DND-41 (cell line): Measurements from ENCODE around the gene MRPL39.

Source experiments
- CTCF ChIP-seq: IDR thresholded peaks from 2 replicates; pipeline ENCODE4 v1.5.1; 2012; ENCODE audit warnings: borderline replicate concordance, low read length, moderate library complexity, mild to moderate bottlenecking; ENCODE audit not compliant: poor library complexity, severe bottlenecking; ENCODE audit errors: extremely low read depth
- EZH2 ChIP-seq: IDR thresholded peaks from 3 replicates; pipeline ENCODE4 v1.6.1; 2012; ENCODE audit warnings: borderline replicate concordance, low read depth, mild to moderate bottlenecking, moderate library complexity, low read length, inconsistent platforms; ENCODE audit not compliant: severe bottlenecking

- TF ChIP-seq CTCF (no peak), EZH2 (no peak)
Measured at GRCh38 chr21:25646474-25646873, 39.2 kb upstream of the MRPL39 start.
